K562 (cell line): ENCODE results near the gene DBH. TPM values are rescaled to one million over a fixed set of nuclear protein-coding genes. Genes with fewer than 3 reads are reported as not detected.
A peak's percentile ranks its signal among the peaks of the same experiment; 100 is the strongest.

Experiments
- ATAC-seq: fragments of 200-7000 bp; cut with Tn5 transposase; 3 replicates; pipeline ENCODE4 v1.9.1; 2020; ENCODE audit warnings: moderate library complexity
- BruUV-seq: library from RNA; stranded (reverse); fragments of 400-500 nt; replicated peaks from 2 replicates; lab custom pipeline; 2021; lab: Mats Ljungman, UMichigan
- CTCF ChIA-PET: fragments of 300-600 bp; formaldehyde crosslinking; extraction: SDS; loops from one replicate; lab custom pipeline; 2021; ENCODE audit warnings: low intra/inter-chr PET ratio; lab: Yijun Ruan, JAX
- POLR2A ChIA-PET: fragments of 300-600, 350-650 bp; sonication (Branson Sonifier 250); formaldehyde crosslinking; extraction: SDS; loops from one replicate; lab custom pipeline; 2021; ENCODE audit warnings: antibody characterized with exemption, inconsistent platforms; lab: Yijun Ruan, JAX
- DNase-seq, 4 experiments: peaks; one replicate each; pipeline versions ENCODE4 v3.0.0 to v3.0.0-alpha.2; 2011 to 2018; ENCODE audit warnings: low spot score in 3 of 4, mixed read lengths in 3 of 4; ENCODE audit errors: extremely low read depth in 1 of 4
- FAIRE-seq: peaks from 2 replicates; lab custom pipeline; 2011; peaks lifted over from hg19 to GRCh38; lab: Jason Lieb, UNC
- H2AFZ ChIP-seq: 2 replicates; pipeline ENCODE4 v1.6.0; 2011; ENCODE audit warnings: low read depth, low read length, control low read depth, inconsistent platforms
- H3K27ac ChIP-seq: fragments of 200-600 bp; 3 replicates; pipeline ENCODE4 v1.8.0; 2011; ENCODE audit warnings: low read depth, mild to moderate bottlenecking, control low read depth, inconsistent platforms, low read length, moderate library complexity, mixed read lengths; ENCODE audit errors: extremely low read depth
- H3K27me3 ChIP-seq, 2 experiments: fragments of 300-600 bp in 1 of 2; 2 replicates in 1 of 2; 3 replicates in 1 of 2; pipeline versions ENCODE4 v1.6.0 to v1.8.0; 2011; ENCODE audit warnings: inconsistent platforms in 2 of 2, low read length in 2 of 2, mild to moderate bottlenecking in 1 of 2, mixed read lengths in 1 of 2, moderate library complexity in 1 of 2; ENCODE audit not compliant: control insufficient read depth in 2 of 2, insufficient read depth in 2 of 2
- H3K36me3 ChIP-seq: fragments of 300-600 bp; 3 replicates; pipeline ENCODE4 v1.8.0; 2011; ENCODE audit warnings: mild to moderate bottlenecking, low read length, inconsistent platforms; ENCODE audit not compliant: control insufficient read depth, insufficient read depth
- H3K4me1 ChIP-seq, 2 experiments: fragments of 200-600 bp in 1 of 2; replicated peaks in 1 of 2; 2 replicates in 1 of 2; 3 replicates in 1 of 2; pipeline versions ENCODE4 v1.5.1 to v1.8.0; 2011; ENCODE audit warnings: inconsistent platforms in 2 of 2, low read length in 2 of 2, mild to moderate bottlenecking in 1 of 2, mixed read lengths in 1 of 2, moderate library complexity in 1 of 2; ENCODE audit not compliant: control insufficient read depth in 2 of 2, insufficient read depth in 2 of 2
- H3K4me2 ChIP-seq: 2 replicates; pipeline ENCODE4 v1.6.1; 2011; ENCODE audit warnings: low read length, control low read depth, inconsistent platforms, mixed read lengths; ENCODE audit not compliant: insufficient read depth
- H3K4me3 ChIP-seq: fragments of 200-600 bp; sonication (generic), shearing (Covaris generic); 2 replicates; pipeline ENCODE4 v1.5.1; 2016; ENCODE audit warnings: control low read depth, inconsistent platforms
- H3K79me2 ChIP-seq: fragments of 200-600 bp; 3 replicates; pipeline ENCODE4 v1.8.0; 2011; ENCODE audit warnings: low read length, inconsistent platforms; ENCODE audit not compliant: control insufficient read depth, insufficient read depth
- H3K9ac ChIP-seq, 2 experiments: 2 replicates each; pipeline versions ENCODE4 v1.6.0 to v1.6.1; 2011; ENCODE audit warnings: low read depth in 2 of 2, low read length in 2 of 2, control low read depth in 1 of 2, inconsistent platforms in 1 of 2, mild to moderate bottlenecking in 1 of 2, mixed read lengths in 1 of 2; ENCODE audit not compliant: insufficient read depth in 1 of 2
- H3K9me1 ChIP-seq: one replicate; pipeline ENCODE4 v1.6.0; 2011; ENCODE audit warnings: inconsistent platforms, mild to moderate bottlenecking, low read length, moderate library complexity; ENCODE audit not compliant: control insufficient read depth, insufficient read depth
- H3K9me3 ChIP-seq: replicated peaks from 2 replicates; pipeline ENCODE4 v1.5.1; 2011; ENCODE audit warnings: low read depth, low read length, inconsistent platforms; ENCODE audit not compliant: control insufficient read depth, insufficient read depth
- H4K20me1 ChIP-seq: replicated peaks from 2 replicates; pipeline ENCODE4 v1.6.1; 2011; ENCODE audit warnings: low read length, inconsistent platforms, mixed read lengths; ENCODE audit not compliant: control insufficient read depth, insufficient read depth
- C11orf30 ChIP-seq: fragments of 450-650 bp; IDR thresholded peaks from 2 replicates; pipeline ENCODE4 v1.6.1; 2016; ENCODE audit warnings: low read depth, mild to moderate bottlenecking
- EP400 ChIP-seq: fragments of 450-650 bp; IDR thresholded peaks from 2 replicates; pipeline ENCODE4 v1.6.1; 2017; ENCODE audit warnings: antibody characterized with exemption, mild to moderate bottlenecking, moderate library complexity
- MAFG ChIP-seq: fragments of 450-650 bp; conservative IDR thresholded peaks from 2 replicates; pipeline ENCODE4 v1.6.1; 2016; ENCODE audit warnings: missing genetic modification characterization, missing compliant biosample characterization
- NFE2 ChIP-seq: IDR thresholded peaks from 2 replicates; pipeline ENCODE4 v1.6.1; 2014; ENCODE audit warnings: antibody characterized with exemption, low read depth
- SRSF7 ChIP-seq: fragments of 200-400 bp; formaldehyde crosslinking; optimal IDR thresholded peaks from 2 replicates; pipeline ENCODE3; 2017; ENCODE audit warnings: mild to moderate bottlenecking, low read depth, low read length
- ZNF24 ChIP-seq: fragments of 450-650 bp; IDR thresholded peaks from 2 replicates; pipeline ENCODE4 v1.6.1; 2016
- WGBS: fragments of 100-300 bp; shearing (Covaris generic); methylation state at CpG from one replicate; pipeline ENCODE4 v1.1.6; 2016; ENCODE audit warnings: low coverage, mixed read lengths; ENCODE audit not compliant: insufficient coverage; ENCODE audit errors: missing lambda C conversion rate; 5-methylcytosine and 5-hydroxymethylcytosine counted together
- in situ Hi-C: fragments of 300-500 bp; cut with MboI; formaldehyde crosslinking; loops from 4 replicates; pipeline ENCODE4 v1.15.0; 2018; ENCODE audit warnings: inconsistent platforms, mixed read lengths
- intact Hi-C: fragments of 100-400 bp; cut with micrococcal nuclease; formaldehyde crosslinking; loops from 2 replicates; pipeline ENCODE4 v1.14.2; 2022
- polyA plus RNA-seq, 8 experiments: library from polyadenylated mRNA; depleted of rRNA in 4 of 8; stranded (reverse) in 5 of 8; unstranded in 3 of 8; fragments of >200 nt; fragmentation: Nextera tagmentation in 2 of 8; fragmentation: Illumina TruSeq in 1 of 8; extraction: Ambion mirVana in 2 of 8; extraction: Trizol in 1 of 8; gene quantifications; 2 replicates each; pipeline versions ENCODE4 v1.2.1 to v1.2.3, GENCODE V29; 2011 to 2014; ENCODE audit warnings: inconsistent platforms in 1 of 8, missing spikeins in 1 of 8
- total RNA-seq, 7 experiments: library from RNA; depleted of rRNA in 6 of 7; stranded (reverse); fragments of >200 nt in 6 of 7; fragmentation: Illumina TruSeq in 2 of 7; extraction: Trizol in 2 of 7; gene quantifications; 2 replicates each; pipeline versions ENCODE4 v1.2.1 to v1.2.3, GENCODE V29; 2011 to 2021; ENCODE audit warnings: low replicate concordance in 1 of 7

DBH gene
- total and polyA plus RNA-seq, 9 of the 15 experiments (the other 6 are each of a cell fraction or from before 2014, with no cell fraction given) = not detected

GRCh38 chr9:133633681-133634080 lies 2.5 kb upstream of the DBH start:
- no peaks in the 10 kb centered on the region for H3K9me3 ChIP-seq
- POLR2A ChIA-PET = interaction anchor here (1.2 kb wide), 1 partner anchor 14 kb away, joined by 3 read pairs; no protein-coding TSS in a partner anchor
- H3K79me2 ChIP-seq = no peaks in the 10 kb centered on the region
- H3K27ac ChIP-seq = no peak overlapping the region
- H3K27me3 ChIP-seq = peaks cover 0 to 78% of the 10 kb centered on the region in 2 experiments; a peak in 2 of 5 replicates
- H3K4me1 ChIP-seq = peaks cover 0 to 8% of the 10 kb centered on the region in 2 experiments; a peak in 3 of 5 replicates
- WGBS = 2% methylated on average over 8 of the region's 8 CpGs
- H3K4me3 ChIP-seq = no peak overlapping the region
- H3K9me1 ChIP-seq = no peaks in the 10 kb centered on the region
- H3K9ac ChIP-seq = no peak overlapping the region; a peak in 1 of 4 replicates
- peaks cover 2% of the 10 kb centered on the region; the same call in 1 of the 2 replicates for H4K20me1 ChIP-seq
- CTCF ChIA-PET = no interaction called here
- intact Hi-C loops = no loop called here
- BruUV-seq = no TSS peak
- TF ChIP-seq ZNF24 (no peak), NFE2 (peak; percentile 61), MAFG (tag) (peak; percentile 41; the same call in 1 of the 2 replicates), SRSF7 (no peak), C11orf30 (0 out of 2 replicates have a peak, but pooled peaks have one; percentile 7)
- no peak overlapping the region for H2AFZ ChIP-seq
- no peak overlapping the region for H3K4me2 ChIP-seq
- FAIRE-seq (no peak), ATAC-seq (peak; percentile 28; the same call in 1 of the 3 replicates), DNase-seq (no peak)
- H3K36me3 ChIP-seq = no peaks in the 10 kb centered on the region
- in situ Hi-C loops = no loop called here

GRCh38 chr9:133634081-133634691 lies 2.0 kb upstream of the DBH start:
- under 1% methylated on average over 22 of the region's 24 CpGs for WGBS
- Histone ChIP-seq H4K20me1 (peaks cover 2% of the 10 kb centered on the region; the same call in 1 of the 2 replicates), H3K9ac (no peak overlapping the region), H3K36me3 (no peaks in the 10 kb centered on the region), H3K4me2 (no peak overlapping the region), H3K4me3 (no peak overlapping the region), H3K27me3 (peaks cover 0 to 76% of the 10 kb centered on the region in 2 experiments; a peak in 3 of 5 replicates), H3K9me1 (no peaks in the 10 kb centered on the region), H3K4me1 (peaks cover 0 to 8% of the 10 kb centered on the region in 2 experiments; a peak in 3 of 5 replicates), H3K27ac (no peak overlapping the region), H3K79me2 (no peaks in the 10 kb centered on the region), H3K9me3 (no peaks in the 10 kb centered on the region), H2AFZ (no peak overlapping the region)
- ATAC-seq (no peak), DNase-seq (no peak), FAIRE-seq (no peak)
- ChIA-PET CTCF (no interaction called here), POLR2A (interaction anchor here (0.6 to 1.2 kb wide), 2 partner anchors 14 to 238 kb away, joined by 3 read pairs; no protein-coding TSS in a partner anchor)
- intact Hi-C loops (no loop called here), in situ Hi-C loops (no loop called here)
- no peak for TF ChIP-seq EP400
- BruUV-seq = no TSS peak
